NCI-H2196 (cell line): ENCODE data around the gene CHID1.

Experiments
- DNase-seq: peaks from one replicate; lab custom pipeline; 2025; ENCODE audit not compliant: unreplicated experiment; lab: John Stamatoyannopoulos, UW

Gene CHID1

DNA sequence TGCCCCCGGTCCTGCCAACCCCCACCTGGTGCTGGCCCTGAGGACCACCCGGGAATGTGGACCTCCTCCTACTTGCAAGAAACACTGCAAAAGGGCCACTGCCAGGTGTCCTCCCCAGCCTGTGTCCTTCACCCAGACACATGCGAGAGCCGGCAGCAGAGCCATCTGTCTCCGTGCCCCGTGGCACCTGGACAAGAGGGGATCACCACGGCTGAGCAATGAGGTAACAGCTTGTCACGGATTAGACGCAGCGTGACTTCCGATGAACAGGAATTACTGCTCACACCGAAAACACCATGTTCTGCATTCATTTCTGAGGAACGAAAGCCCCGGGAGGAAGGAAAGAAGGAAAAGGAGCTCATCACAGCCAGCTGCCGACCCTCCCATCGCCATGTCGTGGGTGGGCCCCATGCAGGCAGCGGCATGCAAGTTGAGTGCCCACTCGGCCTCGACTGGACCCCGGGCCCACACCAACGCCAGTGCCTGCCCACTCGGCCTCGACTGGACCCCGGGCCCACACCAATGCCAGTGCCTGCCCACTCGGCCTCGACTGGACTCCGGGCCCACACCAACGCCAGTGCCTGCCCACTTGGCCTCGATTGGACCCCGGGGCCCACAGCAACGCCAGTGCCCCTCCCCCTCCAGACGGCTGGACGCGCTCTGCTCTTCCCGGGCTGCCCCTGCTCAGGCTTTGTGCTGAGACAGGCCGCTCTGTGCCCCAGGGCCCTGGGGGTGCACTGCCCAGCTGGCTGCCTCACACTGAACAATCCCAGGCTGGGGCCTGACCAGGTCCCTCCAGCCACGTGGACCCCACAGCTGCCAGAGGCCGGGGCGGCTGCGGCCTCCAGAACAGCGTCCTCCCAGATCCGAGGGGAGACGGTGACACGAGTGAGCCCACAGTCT, 22.0 kb downstream of the CHID1 start:
- DNase-seq = no peak

GRCh38 chr11:887589-887988, 23.0 kb downstream of the CHID1 start:
- DNase-seq = no peak

DNA sequence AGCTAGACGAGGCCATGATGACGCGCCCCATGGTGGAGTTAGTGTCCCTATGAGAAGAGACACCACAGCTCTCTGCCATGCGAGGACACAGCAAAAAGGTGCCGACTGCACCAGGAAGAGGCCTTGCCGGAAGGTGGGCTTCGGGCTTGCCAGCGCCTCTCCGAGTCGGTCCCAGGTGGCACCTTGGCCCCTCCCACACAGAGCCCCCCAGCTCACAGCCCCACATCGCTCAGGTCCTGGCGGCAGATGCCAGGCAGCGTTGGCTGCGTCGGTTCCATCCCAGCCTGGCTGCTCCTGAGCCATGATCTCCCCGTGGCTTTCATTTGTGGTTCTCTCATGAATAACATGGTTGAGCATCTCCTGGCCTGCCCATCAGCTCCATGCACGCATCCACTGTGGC, 24.0 kb downstream of the CHID1 start:
- no peak for DNase-seq

- no peak for DNase-seq
These were observed 26.0 kb downstream of the CHID1 start for GRCh38 chr11:884578-885070.

- no peak for DNase-seq
These were observed 27.1 kb downstream of the CHID1 start for GRCh38 chr11:883527-883926.

DNA sequence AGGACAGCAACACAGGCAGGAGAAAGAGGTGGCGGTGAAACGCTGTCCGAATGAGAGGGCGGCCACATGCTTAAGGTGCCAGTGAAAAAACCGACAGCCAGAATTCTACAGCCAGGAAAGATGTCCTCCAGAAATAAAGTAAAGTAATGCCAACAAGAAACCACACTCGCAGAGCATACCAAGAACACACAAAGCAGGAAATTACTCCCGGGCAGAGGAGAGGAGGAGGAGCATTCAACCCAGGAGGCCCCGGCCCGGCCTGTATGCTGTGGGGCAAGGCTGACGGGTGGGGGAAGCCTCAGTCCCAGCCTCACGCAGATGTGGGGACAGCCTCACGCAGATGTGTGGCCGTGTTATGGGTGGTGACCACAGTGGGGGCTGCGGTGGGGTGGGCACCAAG, 28.0 kb downstream of the CHID1 start:
- DNase-seq = no peak

- DNase-seq = no peak
These were observed 30.2 kb downstream of the CHID1 start for GRCh38 chr11:880447-880846.

GRCh38 chr11:877565-877964, 33.0 kb downstream of the CHID1 start:
- peak; percentile 23 for DNase-seq

- peak; percentile 73 for DNase-seq
These were observed 34.1 kb downstream of the CHID1 start for GRCh38 chr11:876545-876944.

DNA sequence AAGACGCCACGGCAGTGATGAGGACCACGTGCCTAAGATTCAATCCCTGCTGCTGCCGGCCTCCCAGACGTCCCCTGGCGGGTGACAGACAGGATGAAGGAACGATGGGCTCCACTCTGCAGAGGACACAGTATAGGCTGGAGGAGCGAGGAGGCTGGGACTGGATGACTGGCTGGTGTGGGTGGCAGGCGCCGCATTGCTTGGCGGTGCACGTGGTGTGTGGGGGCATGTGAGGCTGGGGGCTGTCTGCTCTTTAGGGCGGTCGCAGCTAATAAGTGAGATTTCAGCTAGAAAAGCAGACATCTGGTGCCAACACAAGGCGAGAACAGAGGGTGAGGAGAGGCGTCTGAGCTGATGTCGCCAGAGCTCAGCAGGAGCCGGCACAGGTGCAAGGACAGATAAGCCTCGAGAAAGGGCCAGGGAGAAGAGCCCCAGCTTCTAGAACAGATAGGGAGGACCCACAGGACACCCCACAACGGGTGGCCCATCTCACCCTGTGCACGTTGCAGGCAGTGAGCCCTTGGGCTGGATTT, 34.8 kb downstream of the CHID1 start:
- DNase-seq = no peak

- DNase-seq = no peak
These were observed 35.4 kb downstream of the CHID1 start for GRCh38 chr11:875203-875602.

DNA sequence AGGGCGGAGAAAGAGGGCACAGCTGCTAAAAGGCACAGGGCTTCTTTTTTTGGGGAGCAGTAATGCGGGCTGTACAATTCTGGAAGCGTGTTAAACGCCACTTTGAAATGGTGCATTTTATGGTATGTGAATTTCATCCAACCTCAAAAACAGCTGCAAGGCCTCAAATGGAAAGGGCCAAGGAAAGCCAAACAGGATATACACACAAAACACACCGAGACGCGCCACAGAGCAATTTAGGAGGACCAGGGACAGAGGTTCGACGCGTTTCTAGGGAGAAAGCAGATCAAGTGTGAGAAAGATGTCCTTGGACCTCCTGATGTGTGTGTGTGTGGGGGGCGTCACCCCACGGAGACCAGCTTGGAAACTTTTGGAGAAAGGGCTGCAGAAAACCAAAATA, 36.9 kb downstream of the CHID1 start:
- no peak for DNase-seq

GRCh38 chr11:872799-873198, 37.8 kb downstream of the CHID1 start:
- no peak for DNase-seq

DNA sequence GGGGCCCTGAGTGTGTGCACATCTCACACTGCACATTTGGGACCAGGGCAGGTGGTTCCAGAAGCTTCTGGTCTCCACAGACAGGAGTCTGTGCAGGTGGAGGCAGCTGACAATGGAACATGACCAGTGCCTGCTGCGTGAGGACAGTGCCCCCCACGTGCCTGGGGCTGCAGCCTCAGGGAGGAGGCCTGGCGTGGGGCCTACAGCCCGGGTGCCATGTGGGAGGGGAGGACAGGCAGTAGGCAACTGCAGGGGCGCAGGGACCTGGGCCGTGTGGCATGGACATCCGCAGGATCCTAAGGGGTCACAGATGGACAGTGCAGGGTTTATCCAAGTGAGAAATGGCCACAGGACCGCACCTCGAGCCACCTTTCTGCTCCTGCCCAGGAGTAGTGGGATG, 39.1 kb downstream of the CHID1 start:
- no peak for DNase-seq

- no peak for DNase-seq
These were observed 40.2 kb downstream of the CHID1 start for GRCh38 chr11:870418-870817.

- no peak for DNase-seq
These were observed 40.5 kb downstream of the CHID1 start for GRCh38 chr11:870127-870413.

DNA sequence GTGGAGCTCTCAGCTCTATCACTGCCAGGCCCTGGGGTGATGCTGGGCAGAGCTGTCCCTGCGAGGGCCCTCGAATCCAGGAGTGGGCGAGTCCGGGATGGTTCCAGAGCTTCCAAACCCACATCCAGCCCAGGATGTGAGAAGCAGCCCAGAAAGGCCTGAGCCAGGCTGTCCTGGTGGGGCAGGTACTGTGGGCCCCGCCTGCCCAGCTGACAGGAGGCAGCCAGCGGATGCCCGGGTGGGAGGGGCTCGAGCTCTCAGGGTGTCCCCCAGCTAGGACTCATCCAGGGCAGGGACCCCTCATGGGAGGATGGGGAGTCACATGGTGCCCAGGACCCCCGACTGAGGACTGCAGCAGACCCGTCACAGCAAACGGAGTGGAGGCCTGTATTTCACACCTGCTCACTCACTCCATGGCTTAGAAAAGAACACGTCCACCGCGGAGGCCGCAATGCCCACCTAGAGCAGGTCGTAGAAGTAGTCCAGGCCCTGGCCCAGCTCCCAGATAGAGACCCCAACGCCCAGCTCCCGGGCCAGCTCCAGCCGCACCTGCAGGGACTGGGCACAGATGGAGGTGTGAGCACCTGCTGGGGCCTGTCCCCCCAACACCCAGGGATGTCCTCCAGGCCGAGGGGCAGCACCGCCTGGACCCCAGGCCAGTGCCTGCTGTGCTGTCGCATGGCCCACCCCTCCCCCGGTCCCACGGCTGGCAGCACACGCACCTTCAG, 41.0 kb downstream of the CHID1 start:
- no peak for DNase-seq

DNA sequence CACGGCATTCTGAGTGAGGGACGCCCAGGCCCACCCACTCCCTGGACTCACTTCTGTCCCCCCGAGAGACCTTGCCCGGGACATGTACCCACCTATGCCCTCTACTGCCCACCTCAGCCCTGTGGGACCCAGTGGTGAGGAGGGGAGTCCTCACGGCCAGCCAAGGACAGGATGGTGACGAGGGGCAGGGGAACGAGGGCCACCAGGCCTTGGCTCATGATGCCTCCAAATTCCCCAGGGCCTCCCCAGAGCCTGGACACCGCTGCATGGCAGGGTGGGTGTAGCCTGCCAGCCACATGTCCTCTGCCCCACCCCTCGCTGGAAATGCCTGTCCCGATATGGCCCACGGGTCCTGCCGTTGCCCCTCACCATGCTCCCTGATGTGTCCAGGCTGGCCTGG, 41.8 kb downstream of the CHID1 start:
- DNase-seq = no peak

- no peak for DNase-seq
These were observed 42.2 kb downstream of the CHID1 start for GRCh38 chr11:868394-868793.

DNA sequence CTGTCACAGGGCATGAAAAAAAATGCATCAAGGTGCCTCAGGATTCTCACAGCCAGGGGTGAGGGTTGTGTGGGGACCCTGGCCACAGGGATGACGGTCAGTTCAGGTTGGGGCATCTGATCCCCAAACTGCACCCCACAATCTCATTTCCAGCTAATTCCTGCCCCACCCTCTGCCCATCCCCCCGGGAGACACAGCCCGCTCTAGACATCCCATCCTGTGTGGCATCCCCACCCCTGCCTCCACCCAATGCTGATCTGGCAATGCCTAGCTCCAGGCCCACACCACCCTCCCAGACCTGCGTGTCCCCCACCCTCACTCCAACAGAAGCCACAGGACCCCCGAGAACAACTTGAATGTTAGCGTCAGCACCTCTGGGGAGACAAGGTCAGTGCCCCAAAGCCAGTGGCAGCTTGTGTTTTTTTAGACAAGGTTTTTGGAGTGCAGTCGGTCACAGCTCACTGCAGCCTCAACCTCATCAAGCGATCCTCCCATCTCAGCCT, 42.7 kb downstream of the CHID1 start:
- no peak for DNase-seq

- DNase-seq = no peak
These were observed 44.1 kb downstream of the CHID1 start for GRCh38 chr11:866481-866880.
